ENCODE results near the gene GABBR2.

GRCh38 chr9:98442541-98442940 is 266.2 kb downstream of the GABBR2 start:
- no peak for TF ChIP-seq EZH2 (IDR thresholded peaks at IDR 0.05; ENCODE audit: low read length)
- TF ChIP-seq CTCF (optimal IDR thresholded peaks at IDR 0.05 in 1 of 3, IDR thresholded peaks at IDR 0.05 in 1 of 3, conservative IDR thresholded peaks at IDR 0.05 in 1 of 3; ENCODE audit: extremely low read depth in 1 of 3, insufficient read depth in 2 of 3, low read length in 3 of 3) = no peak
